NCI-H2107 treated with DMSO at 0.1 percent for 48 hours (cell line): ENCODE results near the gene SMPD3.

Experiments
- DNase-seq: peaks from one replicate; lab custom pipeline; 2025; ENCODE audit not compliant: unreplicated experiment; lab: John Stamatoyannopoulos, UW

Gene SMPD3

GRCh38 chr16:68472581-68472980 lies 24.3 kb upstream of the SMPD3 start:
- DNase-seq: no peak

DNA sequence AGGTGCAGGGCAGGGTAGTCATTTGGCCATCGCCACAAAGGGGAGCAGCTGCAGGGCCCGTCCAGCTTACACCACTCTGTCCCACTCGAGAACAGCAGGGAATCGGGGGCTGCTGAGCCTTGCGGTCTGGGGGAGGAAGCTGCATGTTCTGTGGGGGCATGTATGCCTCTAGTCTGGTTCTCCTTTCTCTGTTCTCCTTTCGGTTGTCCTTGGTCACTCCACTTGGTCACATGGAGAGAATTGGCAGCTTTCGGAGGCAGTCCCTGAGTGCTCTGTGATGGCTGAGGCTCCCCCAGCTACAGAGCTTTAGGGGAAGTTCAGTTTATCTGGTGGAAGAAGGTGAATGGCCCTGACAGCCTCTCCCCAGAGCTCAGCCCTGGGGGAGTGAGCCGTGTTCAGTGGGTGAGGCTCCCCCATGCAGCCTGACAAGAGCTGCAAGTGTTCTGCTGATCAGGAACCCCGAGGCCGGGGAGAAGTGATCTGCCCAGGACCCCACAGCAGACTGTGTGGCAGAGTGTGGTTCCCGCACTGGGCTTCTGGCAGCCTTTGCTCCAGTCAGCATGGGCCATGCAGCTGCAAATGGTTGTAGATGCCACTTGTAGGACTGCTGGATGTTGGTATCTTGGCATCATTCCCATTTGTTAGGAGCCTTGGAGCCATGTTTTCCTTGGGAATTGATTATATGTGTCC lies 22.3 kb upstream of the SMPD3 start:
- no peak for DNase-seq

DNA sequence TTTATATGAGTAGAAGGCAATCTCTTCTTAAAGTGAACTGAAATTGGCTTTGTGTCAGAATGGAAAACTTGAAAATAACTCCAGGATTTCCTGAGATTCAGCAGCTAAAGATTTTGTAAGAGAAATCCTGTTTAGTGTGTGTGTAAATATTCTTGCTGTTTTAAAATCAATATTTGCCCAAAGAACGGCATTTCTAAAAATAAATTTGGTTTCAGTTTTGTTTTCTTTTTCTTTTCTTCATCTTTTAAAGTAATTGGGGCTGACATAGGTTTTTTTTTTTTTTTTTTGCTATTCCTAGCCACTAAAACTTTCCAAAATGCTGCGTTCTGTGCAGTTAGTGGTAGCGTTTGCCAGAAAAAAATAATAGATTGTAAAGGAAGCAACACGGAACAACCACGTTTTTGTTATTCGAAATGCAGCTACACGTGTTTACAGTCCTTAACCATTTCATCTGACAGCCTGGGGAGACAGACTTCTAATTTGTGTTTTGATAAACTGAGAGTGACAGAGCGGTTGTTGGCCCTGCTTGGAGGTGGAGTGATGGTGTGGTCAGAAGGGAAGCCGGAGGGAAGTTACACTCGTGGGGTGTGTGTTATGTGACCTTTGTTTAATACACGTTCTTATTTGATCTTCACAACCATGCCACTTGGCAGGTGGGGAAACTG lies 21.6 kb upstream of the SMPD3 start:
- DNase-seq: no peak

DNA sequence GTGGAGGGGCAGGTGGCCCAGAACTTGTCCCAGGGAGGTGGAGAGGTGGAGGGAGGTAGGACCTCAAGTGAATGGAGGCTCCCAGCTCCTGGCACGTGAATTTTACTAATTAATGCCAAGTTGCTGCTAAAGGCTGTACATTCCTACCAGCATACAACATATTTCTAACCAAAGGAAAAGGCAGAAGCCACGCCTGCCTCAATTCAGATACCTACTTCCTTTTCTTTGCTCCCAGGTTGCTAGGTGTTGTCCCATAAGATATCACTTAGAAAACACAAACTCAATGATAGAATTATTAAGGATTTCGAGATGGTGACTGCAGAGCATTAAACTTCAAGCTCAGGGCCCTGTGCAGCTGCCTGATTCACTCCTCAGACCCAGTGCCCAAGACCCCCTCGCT lies 20.5 kb upstream of the SMPD3 start:
- DNase-seq: no peak

- no peak for DNase-seq
Observed at GRCh38 chr16:68466174-68466573, 17.9 kb upstream of the SMPD3 start.

GRCh38 chr16:68463904-68464303 lies 15.6 kb upstream of the SMPD3 start:
- no peak for DNase-seq

DNA sequence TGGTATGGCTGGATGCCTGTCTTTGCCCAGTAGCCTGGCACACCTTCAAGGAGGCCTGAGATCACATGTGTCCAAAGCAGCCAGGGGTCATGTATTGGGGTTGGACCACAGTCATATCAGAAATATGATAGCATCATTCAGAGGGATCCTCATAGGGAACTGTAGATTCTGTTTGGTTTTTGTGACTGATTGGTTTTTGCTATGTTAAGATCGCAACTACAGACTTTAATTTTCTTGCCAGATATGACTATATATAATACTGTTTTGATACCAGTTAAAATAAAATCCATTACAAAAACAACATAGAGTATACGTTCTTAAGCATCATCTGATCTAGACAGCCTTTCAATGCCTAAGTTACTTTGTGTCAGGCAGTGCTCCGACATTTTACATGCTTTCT lies 11.8 kb upstream of the SMPD3 start:
- DNase-seq: no peak

DNA sequence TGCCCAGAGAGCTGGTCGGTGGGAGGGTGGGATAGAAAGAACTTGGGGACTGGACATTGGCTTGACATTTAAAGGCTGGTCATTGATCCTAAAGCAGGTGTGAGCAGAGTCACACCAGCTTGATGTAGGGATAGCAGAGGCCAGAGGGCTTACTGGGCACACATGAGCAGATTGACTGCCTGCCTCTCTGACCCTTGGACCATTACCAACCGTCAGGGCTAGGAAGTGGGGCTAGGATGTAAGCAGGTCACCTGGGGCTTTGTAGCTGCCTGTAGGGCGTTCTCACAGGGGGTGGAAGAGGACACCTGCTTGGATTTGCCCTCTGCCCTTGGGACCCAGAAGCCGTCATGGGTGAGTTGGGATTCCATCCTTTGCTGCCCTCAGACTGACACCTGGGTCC lies 11.1 kb upstream of the SMPD3 start:
- no peak for DNase-seq

GRCh38 chr16:68458551-68458950 lies 10.2 kb upstream of the SMPD3 start:
- DNase-seq: no peak

DNA sequence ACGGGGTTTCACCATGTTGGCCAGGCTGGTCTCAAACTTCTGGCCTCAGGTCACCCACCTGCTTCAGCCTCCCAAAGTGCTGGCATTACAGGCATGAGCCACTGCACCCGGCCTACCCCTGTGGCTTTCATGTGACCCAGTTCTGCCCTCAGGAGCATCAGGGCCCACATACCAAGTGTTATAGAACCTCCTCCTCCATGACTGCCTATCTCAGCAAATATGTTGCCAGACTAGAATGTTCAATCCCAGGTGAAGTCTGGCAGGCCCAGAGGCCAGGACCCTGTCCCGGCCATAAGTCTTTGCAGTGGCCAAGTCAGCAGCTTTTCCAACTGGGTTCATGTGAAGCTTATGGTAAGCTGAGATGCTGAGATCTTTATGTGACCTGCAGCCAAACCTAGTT lies 9.8 kb upstream of the SMPD3 start:
- no peak for DNase-seq

DNA sequence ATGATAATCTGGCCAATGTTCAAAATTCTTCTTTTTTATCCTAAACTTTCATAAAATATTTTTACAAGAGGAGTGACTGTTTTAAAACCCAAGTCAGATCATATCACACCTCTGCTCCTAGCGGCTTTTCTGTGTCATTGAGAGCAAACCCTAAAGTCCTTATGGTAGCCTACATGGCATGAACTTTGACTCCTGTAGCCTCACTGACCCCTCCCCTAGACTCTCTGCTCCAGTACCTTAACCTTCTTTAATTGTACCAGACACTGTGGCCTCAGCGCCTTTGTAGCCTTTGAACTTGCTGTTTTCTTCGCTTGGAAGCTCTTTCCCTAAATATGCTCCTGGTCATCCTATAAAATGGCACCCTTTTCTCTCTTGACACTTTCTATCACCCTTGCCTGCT lies 7.3 kb upstream of the SMPD3 start:
- no peak for DNase-seq

DNA sequence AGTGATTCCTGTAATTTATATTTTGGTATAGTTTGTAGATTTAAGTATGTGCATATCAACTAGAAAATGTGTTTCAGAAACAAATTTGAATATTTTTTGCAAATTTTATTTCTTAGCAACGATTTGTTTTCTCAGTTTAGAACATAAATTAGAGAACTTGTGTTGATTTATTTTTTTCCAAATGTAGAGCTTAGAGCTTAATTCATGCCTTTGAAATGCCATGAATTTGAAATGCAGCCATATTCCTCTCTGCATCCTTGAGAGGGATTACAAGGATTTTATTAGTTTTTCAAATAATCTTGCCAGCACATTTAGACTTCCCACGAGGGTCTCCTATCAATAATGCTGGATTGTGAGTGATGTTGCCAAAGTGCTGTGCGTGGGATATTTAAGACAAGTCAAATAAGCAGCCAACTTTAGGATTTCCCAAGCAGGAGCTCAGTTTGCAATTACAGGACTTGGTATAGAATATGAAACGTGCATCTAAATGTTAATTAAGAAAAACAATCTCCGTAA lies 6.7 kb upstream of the SMPD3 start:
- DNase-seq: no peak

- no peak for DNase-seq
Observed at GRCh38 chr16:68453816-68454215, 5.5 kb upstream of the SMPD3 start.

- no peak for DNase-seq
Observed at GRCh38 chr16:68452176-68452575, 3.9 kb upstream of the SMPD3 start.

GRCh38 chr16:68451676-68452075 lies 3.4 kb upstream of the SMPD3 start:
- no peak for DNase-seq

GRCh38 chr16:68450741-68451255 lies 2.5 kb upstream of the SMPD3 start:
- no peak for DNase-seq

GRCh38 chr16:68447653-68448359 lies 502 bp downstream of the SMPD3 start:
- DNase-seq: no peak

DNA sequence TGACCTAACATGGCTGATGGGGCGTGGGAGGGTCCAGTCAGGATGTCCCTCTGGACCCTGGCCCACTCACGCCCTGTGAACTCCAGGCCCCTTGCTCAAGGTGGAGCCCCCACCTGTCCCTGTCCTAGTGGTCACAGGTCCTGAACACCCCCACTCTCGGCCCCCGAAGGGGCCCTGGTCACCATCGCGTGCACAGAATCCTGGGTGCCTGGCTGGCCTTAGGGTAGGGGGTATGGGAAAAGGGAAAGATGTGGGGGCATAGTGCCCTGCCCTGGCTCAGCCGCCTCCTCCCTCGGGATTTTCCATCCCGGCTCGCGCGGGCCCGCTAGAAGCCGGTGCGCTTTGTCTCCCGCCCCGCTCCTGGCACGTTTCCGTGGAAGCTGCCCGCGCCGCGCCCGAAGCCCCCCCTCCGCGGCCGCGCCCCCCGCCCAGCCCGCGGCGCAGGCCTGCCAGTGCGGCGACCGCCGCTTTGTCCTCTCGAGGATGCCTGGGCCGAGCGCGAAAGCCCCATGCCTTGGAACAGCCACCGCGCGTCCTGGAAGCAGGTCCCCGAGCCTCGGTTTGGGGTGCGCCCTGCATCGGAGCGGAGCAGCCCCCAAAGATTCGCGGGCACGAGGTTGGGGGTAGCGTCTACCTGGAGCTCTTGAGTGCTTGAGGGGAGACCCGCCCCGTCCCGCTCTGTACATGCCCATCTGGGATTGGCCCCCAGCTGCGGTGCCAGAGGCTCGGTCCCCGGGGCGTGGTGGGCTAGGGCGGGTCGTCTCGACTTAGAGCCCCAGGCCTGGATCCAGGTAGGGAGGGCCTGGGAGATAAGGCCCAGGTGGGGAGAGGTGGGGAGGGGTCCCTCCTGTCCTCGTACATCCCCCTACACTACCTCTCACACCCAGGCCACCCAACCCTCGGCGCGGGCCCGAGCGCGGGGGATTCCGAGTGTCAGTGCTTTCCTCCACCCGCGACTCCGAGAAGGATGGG lies 1.3 kb downstream of the SMPD3 start:
- DNase-seq: no peak

- DNase-seq: peak; percentile 76
Observed at GRCh38 chr16:68445458-68445857, 2.9 kb downstream of the SMPD3 start.

DNA sequence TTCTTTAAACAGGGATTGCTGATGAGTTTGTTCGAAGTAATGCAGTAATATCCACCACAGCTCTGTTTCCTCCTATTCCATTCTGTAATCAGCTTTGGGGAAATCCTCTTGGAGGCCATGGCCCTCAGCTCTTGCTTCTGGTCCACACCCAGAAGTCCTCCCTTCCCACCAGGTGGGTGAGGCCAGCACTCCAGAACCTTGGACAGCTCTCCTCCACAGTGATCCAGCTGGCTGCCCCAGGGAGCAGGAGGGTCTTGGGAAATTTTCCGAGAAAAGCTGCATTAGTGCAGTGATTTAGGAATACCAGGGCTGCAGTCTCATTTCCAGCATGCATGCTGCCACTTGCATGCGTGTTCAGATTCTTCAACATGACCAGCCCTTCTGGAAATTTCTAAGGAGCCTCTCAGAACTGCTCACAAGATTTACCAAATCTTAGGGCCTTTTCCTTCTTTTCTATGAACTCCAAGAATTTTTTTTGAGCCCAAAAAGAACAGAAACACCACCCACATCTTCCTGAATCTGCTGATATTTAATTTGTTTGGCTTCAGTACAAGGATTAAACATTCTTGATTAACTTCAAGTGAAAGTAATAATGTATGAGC lies 4.2 kb downstream of the SMPD3 start:
- no peak for DNase-seq
